HepG2 (cell line): ENCODE results near the gene NPFFR1. TPM values are rescaled to one million over a fixed set of nuclear protein-coding genes. Genes with fewer than 3 reads are reported as not detected.
A peak's percentile ranks its signal among the peaks of the same experiment; 100 is the strongest.
"Not testable (repeated sequence)": the region's sequence is repeated elsewhere in the genome, so short reads cannot be mapped to it uniquely, and the experiment has no call there.

Experiments
- HDAC2 ChIP-seq: sonication (generic); formaldehyde crosslinking; IDR thresholded peaks from 2 replicates; pipeline ENCODE4 v1.4.0; 2020; ENCODE audit warnings: missing genetic modification reagents
- HMG20A ChIP-seq: IDR thresholded peaks from 2 replicates; pipeline ENCODE4 v1.6.1; 2016; ENCODE audit warnings: borderline replicate concordance
- HNF1A ChIP-seq, 2 experiments: sonication (generic) in 1 of 2; formaldehyde crosslinking in 1 of 2; IDR thresholded peaks; 2 replicates each; pipeline versions ENCODE4 v1.4.0 to v1.6.1; 2016 to 2020; ENCODE audit warnings: borderline replicate concordance in 1 of 2, low read depth in 1 of 2, mild to moderate bottlenecking in 1 of 2, missing genetic modification reagents in 1 of 2
- MIXL1 ChIP-seq: IDR thresholded peaks from 2 replicates; pipeline ENCODE4 v1.6.1; 2016
- RARA ChIP-seq: IDR thresholded peaks from 2 replicates; pipeline ENCODE4 v1.6.1; 2016; ENCODE audit warnings: missing genetic modification reagents, missing compliant biosample characterization
- SALL1 ChIP-seq: sonication (generic); formaldehyde crosslinking; IDR thresholded peaks from 2 replicates; pipeline ENCODE4 v1.8.0; 2022; ENCODE audit warnings: mild to moderate bottlenecking, missing genetic modification reagents
- SAP130 ChIP-seq: IDR thresholded peaks from 2 replicates; pipeline ENCODE4 v1.6.1; 2016; ENCODE audit warnings: low read depth
- TCF7 ChIP-seq: sonication (generic); IDR thresholded peaks from 2 replicates; pipeline ENCODE4 v1.6.1; 2016; ENCODE audit warnings: antibody characterized with exemption, low read depth
- ZFX ChIP-seq: sonication (generic); formaldehyde crosslinking; IDR thresholded peaks from 2 replicates; pipeline ENCODE4 v1.4.0; 2020; ENCODE audit warnings: mild to moderate bottlenecking, low read depth, missing genetic modification reagents, moderate library complexity
- ZGPAT ChIP-seq: IDR thresholded peaks from 2 replicates; pipeline ENCODE4 v1.6.1; 2016; ENCODE audit warnings: mild to moderate bottlenecking
- ZNF317 ChIP-seq: sonication (generic); formaldehyde crosslinking; IDR thresholded peaks from 2 replicates; pipeline ENCODE4 v1.5.0; 2020; ENCODE audit warnings: mild to moderate bottlenecking, missing genetic modification reagents
- polyA plus RNA-seq, 8 experiments: library from polyadenylated mRNA; depleted of rRNA in 3 of 8; stranded (reverse) in 7 of 8; unstranded in 1 of 8; fragments of >200 nt; fragmentation: Illumina TruSeq in 4 of 8; extraction: Trizol in 4 of 8; gene quantifications; 2 replicates each; pipeline versions ENCODE4 v1.2.1 to v1.2.3, GENCODE V29; 2011 to 2016; ENCODE audit warnings: low read depth in 4 of 8, missing spikeins in 1 of 8, mixed read lengths in 1 of 8; ENCODE audit not compliant: insufficient read depth in 1 of 8
- total RNA-seq, 5 experiments: library from RNA; depleted of rRNA; stranded (reverse); fragments of >200 nt; fragmentation: Illumina TruSeq; extraction: Trizol; gene quantifications; 2 replicates each; pipeline ENCODE4 v1.2.3, GENCODE V29; 2016; ENCODE audit warnings: low read depth in 1 of 5
- TF ChIP-seq, protein P1 (sequence below): sonication (generic); formaldehyde crosslinking; conservative IDR thresholded peaks from 2 replicates; pipeline ENCODE4 v1.4.0; 2020; ENCODE audit warnings: mild to moderate bottlenecking, missing genetic modification reagents, moderate library complexity
- TF ChIP-seq, protein P2 (sequence below): sonication (generic); formaldehyde crosslinking; IDR thresholded peaks from 2 replicates; pipeline ENCODE4 v1.5.0; 2020; ENCODE audit warnings: mild to moderate bottlenecking, missing genetic modification reagents, borderline replicate concordance

The NPFFR1 gene
- total and polyA plus RNA-seq, 2 of the 13 experiments (the other 11 are each of a cell fraction or from before 2014, with no cell fraction given): under 0.01 TPM; not detected in 1

- TF ChIP-seq HNF1A (IDR thresholded peaks at IDR 0.05; ENCODE audit: low read depth) (peak; percentile 40; the same call in 1 of the 2 replicates), ZNF317 (CRISPR knock-in tag) (peak; percentile 98), SAP130 (CRISPR knock-in tag) (peak; percentile 22; the same call in 1 of the 2 replicates), RARA (CRISPR knock-in tag) (0 out of 2 replicates have a peak, but pooled peaks have one; percentile 12), MIXL1 (CRISPR knock-in tag) (peak; percentile 78), SALL1 (peak; percentile 11), TCF7 (0 out of 2 replicates have a peak, but pooled peaks have one; percentile 5), ZFX (CRISPR knock-in tag) (peak; percentile 20; the same call in 1 of the 2 replicates), HDAC2 (CRISPR knock-in tag) (peak; percentile 20; the same call in 1 of the 2 replicates), HMG20A (CRISPR knock-in tag) (peak; percentile 32; the same call in 1 of the 2 replicates), ZGPAT (0 out of 2 replicates have a peak, but pooled peaks have one; percentile 25)
- not testable (repeated sequence) for TF ChIP-seq HNF1A (CRISPR knock-in tag; IDR thresholded peaks at IDR 0.05; ENCODE audit: borderline replicate concordance)
- TF ChIP-seq, protein P1, sequence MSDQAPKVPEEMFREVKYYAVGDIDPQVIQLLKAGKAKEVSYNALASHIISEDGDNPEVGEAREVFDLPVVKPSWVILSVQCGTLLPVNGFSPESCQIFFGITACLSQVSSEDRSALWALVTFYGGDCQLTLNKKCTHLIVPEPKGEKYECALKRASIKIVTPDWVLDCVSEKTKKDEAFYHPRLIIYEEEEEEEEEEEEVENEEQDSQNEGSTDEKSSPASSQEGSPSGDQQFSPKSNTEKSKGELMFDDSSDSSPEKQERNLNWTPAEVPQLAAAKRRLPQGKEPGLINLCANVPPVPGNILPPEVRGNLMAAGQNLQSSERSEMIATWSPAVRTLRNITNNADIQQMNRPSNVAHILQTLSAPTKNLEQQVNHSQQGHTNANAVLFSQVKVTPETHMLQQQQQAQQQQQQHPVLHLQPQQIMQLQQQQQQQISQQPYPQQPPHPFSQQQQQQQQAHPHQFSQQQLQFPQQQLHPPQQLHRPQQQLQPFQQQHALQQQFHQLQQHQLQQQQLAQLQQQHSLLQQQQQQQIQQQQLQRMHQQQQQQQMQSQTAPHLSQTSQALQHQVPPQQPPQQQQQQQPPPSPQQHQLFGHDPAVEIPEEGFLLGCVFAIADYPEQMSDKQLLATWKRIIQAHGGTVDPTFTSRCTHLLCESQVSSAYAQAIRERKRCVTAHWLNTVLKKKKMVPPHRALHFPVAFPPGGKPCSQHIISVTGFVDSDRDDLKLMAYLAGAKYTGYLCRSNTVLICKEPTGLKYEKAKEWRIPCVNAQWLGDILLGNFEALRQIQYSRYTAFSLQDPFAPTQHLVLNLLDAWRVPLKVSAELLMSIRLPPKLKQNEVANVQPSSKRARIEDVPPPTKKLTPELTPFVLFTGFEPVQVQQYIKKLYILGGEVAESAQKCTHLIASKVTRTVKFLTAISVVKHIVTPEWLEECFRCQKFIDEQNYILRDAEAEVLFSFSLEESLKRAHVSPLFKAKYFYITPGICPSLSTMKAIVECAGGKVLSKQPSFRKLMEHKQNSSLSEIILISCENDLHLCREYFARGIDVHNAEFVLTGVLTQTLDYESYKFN: peak; percentile 61
- TF ChIP-seq, protein P2, sequence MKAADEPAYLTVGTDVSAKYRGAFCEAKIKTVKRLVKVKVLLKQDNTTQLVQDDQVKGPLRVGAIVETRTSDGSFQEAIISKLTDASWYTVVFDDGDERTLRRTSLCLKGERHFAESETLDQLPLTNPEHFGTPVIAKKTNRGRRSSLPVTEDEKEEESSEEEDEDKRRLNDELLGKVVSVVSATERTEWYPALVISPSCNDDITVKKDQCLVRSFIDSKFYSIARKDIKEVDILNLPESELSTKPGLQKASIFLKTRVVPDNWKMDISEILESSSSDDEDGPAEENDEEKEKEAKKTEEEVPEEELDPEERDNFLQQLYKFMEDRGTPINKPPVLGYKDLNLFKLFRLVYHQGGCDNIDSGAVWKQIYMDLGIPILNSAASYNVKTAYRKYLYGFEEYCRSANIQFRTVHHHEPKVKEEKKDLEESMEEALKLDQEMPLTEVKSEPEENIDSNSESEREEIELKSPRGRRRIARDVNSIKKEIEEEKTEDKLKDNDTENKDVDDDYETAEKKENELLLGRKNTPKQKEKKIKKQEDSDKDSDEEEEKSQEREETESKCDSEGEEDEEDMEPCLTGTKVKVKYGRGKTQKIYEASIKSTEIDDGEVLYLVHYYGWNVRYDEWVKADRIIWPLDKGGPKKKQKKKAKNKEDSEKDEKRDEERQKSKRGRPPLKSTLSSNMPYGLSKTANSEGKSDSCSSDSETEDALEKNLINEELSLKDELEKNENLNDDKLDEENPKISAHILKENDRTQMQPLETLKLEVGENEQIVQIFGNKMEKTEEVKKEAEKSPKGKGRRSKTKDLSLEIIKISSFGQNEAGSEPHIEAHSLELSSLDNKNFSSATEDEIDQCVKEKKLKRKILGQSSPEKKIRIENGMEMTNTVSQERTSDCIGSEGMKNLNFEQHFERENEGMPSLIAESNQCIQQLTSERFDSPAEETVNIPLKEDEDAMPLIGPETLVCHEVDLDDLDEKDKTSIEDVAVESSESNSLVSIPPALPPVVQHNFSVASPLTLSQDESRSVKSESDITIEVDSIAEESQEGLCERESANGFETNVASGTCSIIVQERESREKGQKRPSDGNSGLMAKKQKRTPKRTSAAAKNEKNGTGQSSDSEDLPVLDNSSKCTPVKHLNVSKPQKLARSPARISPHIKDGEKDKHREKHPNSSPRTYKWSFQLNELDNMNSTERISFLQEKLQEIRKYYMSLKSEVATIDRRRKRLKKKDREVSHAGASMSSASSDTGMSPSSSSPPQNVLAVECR (CRISPR knock-in tag): 0 out of 2 replicates have a peak, but pooled peaks have one; percentile 16
Measured at GRCh38 chr10:70237958-70238536, 45.8 kb downstream of the NPFFR1 start (continued).
